Large intestine (tissue), 3 donors: ENCODE measurements around the gene CLASRP. TPM values are rescaled to one million over a fixed set of nuclear protein-coding genes. Genes with fewer than 3 reads are reported as not detected.

ENCODE experiments used
- DNase-seq, 2 donors: peaks; one replicate each; pipeline versions ENCODE4 v3.0.0 to v3.0.0-alpha.2; 2013
- H3K27ac ChIP-seq: one replicate; pipeline ENCODE4 v1.5.1; 2013; ENCODE audit warnings: low read length
- H3K27me3 ChIP-seq: 2 replicates; pipeline ENCODE4 v1.6.1; 2013; ENCODE audit warnings: low read length; ENCODE audit not compliant: control insufficient read depth, insufficient read depth
- H3K36me3 ChIP-seq: 2 replicates; pipeline ENCODE4 v1.6.1; 2013; ENCODE audit warnings: low read length; ENCODE audit not compliant: control insufficient read depth, insufficient read depth
- H3K4me1 ChIP-seq: one replicate; pipeline ENCODE4 v1.6.1; 2013; ENCODE audit warnings: low read length; ENCODE audit not compliant: control insufficient read depth, insufficient read depth
- H3K4me3 ChIP-seq: one replicate; pipeline ENCODE4 v1.5.1; 2013; ENCODE audit warnings: low read length
- H3K9me3 ChIP-seq: one replicate; pipeline ENCODE4 v1.6.1; 2013; ENCODE audit warnings: mild to moderate bottlenecking, low read depth, low read length, moderate library complexity; ENCODE audit not compliant: control insufficient read depth
- WGBS: methylation state at CpG from one replicate; pipeline ENCODE4 v1.1.5; 2013; ENCODE audit warnings: low lambda C conversion rate; ENCODE audit not compliant: insufficient coverage; 5-methylcytosine and 5-hydroxymethylcytosine counted together
- polyA plus RNA-seq: library from polyadenylated mRNA; unstranded; fragments of 120-200 nt; gene quantifications from one replicate; pipeline ENCODE4 v1.2.1, GENCODE V29; 2013

CLASRP gene
- polyA plus RNA-seq, 1 donor = 81.6 TPM

GRCh38 chr19:45020071-45020470, 18.8 kb upstream of the CLASRP start:
- Histone ChIP-seq H3K27me3 (no peaks in the 10 kb centered on the region), H3K36me3 (peaks cover 5% of the 10 kb centered on the region), H3K4me3 (no peak overlapping the region), H3K9me3 (no peaks in the 10 kb centered on the region), H3K4me1 (peaks cover 2% of the 10 kb centered on the region), H3K27ac (peak overlapping the region; percentile 38)
- DNase-seq = peak; percentile 79 to 86
- WGBS = no CpG with 5 or more reads among the region's 3 CpGs

GRCh38 chr19:45021971-45022370, 16.9 kb upstream of the CLASRP start:
- H3K27ac ChIP-seq = no peak overlapping the region
- peaks cover 3% of the 10 kb centered on the region for H3K36me3 ChIP-seq
- H3K27me3 ChIP-seq = no peaks in the 10 kb centered on the region
- no peaks in the 10 kb centered on the region for H3K9me3 ChIP-seq
- H3K4me1 ChIP-seq = peaks cover 2% of the 10 kb centered on the region
- no peak overlapping the region for H3K4me3 ChIP-seq
- WGBS = no CpG with 5 or more reads among the region's 14 CpGs
- DNase-seq = no peak

- Histone ChIP-seq H3K9me3 (no peaks in the 10 kb centered on the region), H3K36me3 (peaks cover 6% of the 10 kb centered on the region), H3K4me3 (no peak overlapping the region), H3K27ac (no peak overlapping the region), H3K4me1 (peaks cover 2% of the 10 kb centered on the region), H3K27me3 (no peaks in the 10 kb centered on the region)
- WGBS = 100% methylated on average over 1 of the region's 4 CpGs
- DNase-seq = no peak
These were observed 15.8 kb upstream of the CLASRP start for GRCh38 chr19:45023048-45023447.

GRCh38 chr19:45025264-45025663, 13.6 kb upstream of the CLASRP start:
- Histone ChIP-seq H3K27ac (no peak overlapping the region), H3K4me3 (no peak overlapping the region), H3K36me3 (peaks cover 16% of the 10 kb centered on the region), H3K4me1 (no peaks in the 10 kb centered on the region), H3K9me3 (no peaks in the 10 kb centered on the region), H3K27me3 (no peaks in the 10 kb centered on the region)
- no peak for DNase-seq
- no CpG with 5 or more reads among the region's 9 CpGs for WGBS

DNA sequence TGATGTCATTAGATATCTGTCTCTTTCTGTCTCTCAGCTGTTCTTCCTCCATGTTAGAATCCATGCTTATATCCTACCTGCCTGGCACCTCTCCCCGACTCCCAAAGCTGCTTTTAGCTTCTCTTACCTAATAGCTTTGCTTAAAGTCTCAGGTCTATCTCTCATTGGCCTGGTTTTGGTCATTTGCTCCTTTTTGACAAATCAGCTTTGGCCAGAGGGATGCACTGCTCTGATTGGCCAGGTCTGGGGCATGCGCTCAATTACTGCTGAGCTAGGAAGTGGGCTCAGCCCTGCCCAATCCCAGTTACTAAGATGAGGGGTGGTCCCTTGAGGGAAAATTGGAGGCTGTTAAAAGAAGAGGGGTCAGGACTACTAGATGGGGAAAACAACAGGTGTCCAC, 11.5 kb upstream of the CLASRP start:
- Histone ChIP-seq H3K27ac (no peak overlapping the region), H3K36me3 (peaks cover 21% of the 10 kb centered on the region), H3K4me3 (no peak overlapping the region), H3K4me1 (no peaks in the 10 kb centered on the region), H3K9me3 (no peaks in the 10 kb centered on the region), H3K27me3 (no peaks in the 10 kb centered on the region)
- no peak for DNase-seq
- WGBS = 100% methylated on average over 2 of the region's 2 CpGs

GRCh38 chr19:45030825-45031224, 8.0 kb upstream of the CLASRP start:
- H3K36me3 ChIP-seq = peaks cover 37% of the 10 kb centered on the region
- H3K4me3 ChIP-seq = no peak overlapping the region
- H3K27ac ChIP-seq = no peak overlapping the region
- no peaks in the 10 kb centered on the region for H3K27me3 ChIP-seq
- DNase-seq = no peak
- no peaks in the 10 kb centered on the region for H3K9me3 ChIP-seq
- 88% methylated on average over 2 of the region's 6 CpGs for WGBS
- H3K4me1 ChIP-seq = no peaks in the 10 kb centered on the region

GRCh38 chr19:45032421-45032820, 6.4 kb upstream of the CLASRP start:
- no peaks in the 10 kb centered on the region for H3K4me1 ChIP-seq
- peaks cover 41% of the 10 kb centered on the region for H3K36me3 ChIP-seq
- H3K27me3 ChIP-seq = no peaks in the 10 kb centered on the region
- H3K4me3 ChIP-seq = no peak overlapping the region
- no CpG with 5 or more reads among the region's 18 CpGs for WGBS
- no peak overlapping the region for H3K27ac ChIP-seq
- H3K9me3 ChIP-seq = no peaks in the 10 kb centered on the region
- DNase-seq = no peak

DNA sequence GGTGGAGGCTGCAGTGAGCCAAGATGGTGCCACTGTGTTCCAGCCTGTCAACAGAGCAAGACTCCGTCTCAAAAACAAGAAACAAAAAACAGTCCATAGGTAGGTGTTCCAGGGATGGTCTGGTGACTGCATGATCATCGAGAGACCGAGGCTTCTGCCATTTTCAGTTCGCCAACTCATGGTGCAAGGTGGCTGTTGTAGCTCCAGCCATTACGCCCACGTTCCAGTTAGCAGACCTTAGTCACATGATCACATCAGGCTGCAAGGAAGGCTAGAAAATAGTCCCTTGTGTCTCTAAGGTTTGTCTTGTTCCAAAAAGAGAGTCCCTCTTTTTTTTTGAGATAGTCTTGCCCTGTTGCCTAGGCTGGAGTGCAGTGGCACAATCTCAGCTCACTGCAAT, 3.1 kb upstream of the CLASRP start:
- H3K4me3 ChIP-seq = no peak overlapping the region
- no peak for DNase-seq
- peaks cover 11% of the 10 kb centered on the region for H3K4me1 ChIP-seq
- H3K27ac ChIP-seq = no peak overlapping the region
- WGBS = no CpG with 5 or more reads among the region's 6 CpGs
- peaks cover 36% of the 10 kb centered on the region for H3K36me3 ChIP-seq
- H3K9me3 ChIP-seq = peaks cover 2% of the 10 kb centered on the region
- H3K27me3 ChIP-seq = no peaks in the 10 kb centered on the region

- no peak overlapping the region for H3K27ac ChIP-seq
- DNase-seq = no peak
- WGBS = 100% methylated on average over 2 of the region's 37 CpGs
- H3K36me3 ChIP-seq = peaks cover 46% of the 10 kb centered on the region
- no peaks in the 10 kb centered on the region for H3K27me3 ChIP-seq
- H3K9me3 ChIP-seq = peaks cover 2% of the 10 kb centered on the region
- no peak overlapping the region for H3K4me3 ChIP-seq
- H3K4me1 ChIP-seq = peaks cover 11% of the 10 kb centered on the region
These were observed 1.3 kb upstream of the CLASRP start for GRCh38 chr19:45037393-45038169.

- H3K4me3 ChIP-seq = peak overlapping the region; percentile 90
- WGBS = no CpG with 5 or more reads among the region's 19 CpGs
- H3K9me3 ChIP-seq = peaks cover 2% of the 10 kb centered on the region
- H3K4me1 ChIP-seq = peaks cover 19% of the 10 kb centered on the region
- peaks cover 54% of the 10 kb centered on the region for H3K36me3 ChIP-seq
- no peak for DNase-seq
- H3K27ac ChIP-seq = no peak overlapping the region
- no peaks in the 10 kb centered on the region for H3K27me3 ChIP-seq
These were observed 1.4 kb downstream of the CLASRP start for GRCh38 chr19:45040059-45040771.
